HCT116 (cell line): ENCODE measurements around the gene AKAP14. TPM values are rescaled to one million over a fixed set of nuclear protein-coding genes. Genes with fewer than 3 reads are reported as not detected.

Experiments used
- ATAC-seq: fragments of 200-7000 bp; cut with Tn5 transposase; 2 replicates; pipeline ENCODE4 v1.9.1; 2020; ENCODE audit warnings: mild to moderate bottlenecking, moderate library complexity
- BruUV-seq: library from RNA; stranded (reverse); fragments of 400-500 nt; replicated peaks from 2 replicates; lab custom pipeline; 2021; lab: Mats Ljungman, UMichigan
- CTCF ChIA-PET: fragments of 300-600 bp; sonication (Branson Sonifier 250); formaldehyde crosslinking; loops from one replicate; lab custom pipeline; 2021; ENCODE audit warnings: antibody characterized with exemption; lab: Charles Lee
- POLR2A ChIA-PET: fragments of 300-600, 350-600 bp; sonication (Branson Sonifier 250); formaldehyde crosslinking; loops from one replicate; lab custom pipeline; 2021; ENCODE audit warnings: antibody characterized with exemption; lab: Charles Lee
- RAD21 ChIA-PET, 2 experiments: fragments of 300-600 bp; sonication (Branson Sonifier 250); formaldehyde crosslinking; loops; one replicate each; lab custom pipeline; 2023; ENCODE audit warnings: low total read pairs in 2 of 2; ENCODE audit not compliant: uncharacterized antibody in 2 of 2, unreplicated experiment in 2 of 2, low non-redundant PET in 1 of 2; lab: Charles Lee
- DNase-seq: peaks from one replicate; pipeline ENCODE4 v3.0.0-alpha.2; 2010; ENCODE audit warnings: low read depth, low spot score
- H2AFZ ChIP-seq: fragments of 200-600 bp; shearing (Covaris generic), sonication (generic); 2 replicates; pipeline ENCODE4 v1.6.1; 2017; ENCODE audit warnings: low read depth, mixed run types, mixed read lengths, antibody characterized with exemption, low read length; ENCODE audit not compliant: poor library complexity, severe bottlenecking
- H3K27ac ChIP-seq: 2 replicates; pipeline ENCODE4 v1.5.1; 2012; ENCODE audit warnings: low read depth, low read length
- H3K27me3 ChIP-seq: fragments of 200-600 bp; sonication (generic); 2 replicates; pipeline ENCODE4 v1.6.1; 2016; ENCODE audit warnings: mixed run types, low read length, mixed read lengths; ENCODE audit not compliant: insufficient read depth
- H3K36me3 ChIP-seq, 2 experiments: fragments of 200-500 bp in 1 of 2; fragments of 200-600 bp in 1 of 2; sonication (Bioruptor generic) in 1 of 2; sonication (generic) in 1 of 2; 2 replicates each; pipeline versions ENCODE4 v1.5.1 to v1.6.1; 2014 to 2016; ENCODE audit warnings: low read length in 2 of 2, inconsistent platforms in 1 of 2, mixed read lengths in 1 of 2, mixed run types in 1 of 2; ENCODE audit not compliant: insufficient read depth in 2 of 2, control insufficient read depth in 1 of 2
- H3K4me1 ChIP-seq, 2 experiments: fragments of 200-600 bp in 1 of 2; sonication (generic) in 1 of 2; 2 replicates each; pipeline versions ENCODE4 v1.5.1 to v1.6.1; 2012 to 2017; ENCODE audit warnings: low read length in 2 of 2, inconsistent platforms in 1 of 2, mild to moderate bottlenecking in 1 of 2, mixed read lengths in 1 of 2, mixed run types in 1 of 2, moderate library complexity in 1 of 2; ENCODE audit not compliant: insufficient read depth in 2 of 2, control insufficient read depth in 1 of 2
- H3K4me2 ChIP-seq: fragments of 200-600 bp; sonication (generic); 2 replicates; pipeline ENCODE4 v1.6.1; 2017; ENCODE audit warnings: mixed run types, low read length, mixed read lengths
- H3K4me3 ChIP-seq, 2 experiments: fragments of 200-600 bp in 1 of 2; sonication (generic) in 1 of 2; replicated peaks in 1 of 2; 2 replicates each; pipeline ENCODE4 v1.5.1; 2011 to 2016; ENCODE audit warnings: low read length in 2 of 2, control low read depth in 1 of 2, low read depth in 1 of 2, mild to moderate bottlenecking in 1 of 2, mixed read lengths in 1 of 2, mixed run types in 1 of 2
- H3K79me2 ChIP-seq: fragments of 200-600 bp; sonication (generic); 2 replicates; pipeline ENCODE4 v1.6.1; 2017; ENCODE audit warnings: mild to moderate bottlenecking, mixed run types, low read length, moderate library complexity, mixed read lengths; ENCODE audit not compliant: insufficient read depth
- H3K9ac ChIP-seq: fragments of 200-600 bp; sonication (generic); 2 replicates; pipeline ENCODE4 v1.6.1; 2016; ENCODE audit warnings: low read length, mixed read lengths
- H3K9me2 ChIP-seq: fragments of 200-600 bp; sonication (generic), shearing (Covaris generic); 2 replicates; pipeline ENCODE4 v1.6.1; 2017; ENCODE audit warnings: mixed run types, mild to moderate bottlenecking, moderate library complexity; ENCODE audit not compliant: insufficient read depth
- H3K9me3 ChIP-seq, 2 experiments: fragments of 200-500 bp in 1 of 2; fragments of 200-600 bp in 1 of 2; sonication (Bioruptor generic) in 1 of 2; sonication (generic) in 1 of 2; 2 replicates each; pipeline ENCODE4 v1.6.1; 2014 to 2017; ENCODE audit warnings: low read length in 2 of 2, mixed read lengths in 2 of 2, inconsistent platforms in 1 of 2, low read depth in 1 of 2, mild to moderate bottlenecking in 1 of 2, mixed run types in 1 of 2, moderate library complexity in 1 of 2; ENCODE audit not compliant: control insufficient read depth in 1 of 2, insufficient read depth in 1 of 2
- H4K20me1 ChIP-seq: fragments of 200-600 bp; sonication (generic), shearing (Covaris generic); 2 replicates; pipeline ENCODE4 v1.6.1; 2017; ENCODE audit warnings: mixed run types, mild to moderate bottlenecking, moderate library complexity; ENCODE audit not compliant: insufficient read depth
- CBX3 ChIP-seq: IDR thresholded peaks from 2 replicates; pipeline ENCODE4 v1.6.1; 2012; ENCODE audit warnings: low read depth
- CEBPB ChIP-seq: IDR thresholded peaks from 2 replicates; pipeline ENCODE4 v1.6.1; 2012; ENCODE audit warnings: low read depth
- EGR1 ChIP-seq: IDR thresholded peaks from 2 replicates; pipeline ENCODE4 v1.6.1; 2012; ENCODE audit warnings: low read depth
- EZH2phosphoT487 ChIP-seq: fragments of 200-600 bp; IDR thresholded peaks from 2 replicates; pipeline ENCODE4 v1.6.1; 2018; ENCODE audit warnings: antibody characterized with exemption, borderline replicate concordance
- FOSL1 ChIP-seq: IDR thresholded peaks from 2 replicates; pipeline ENCODE4 v1.6.1; 2012; ENCODE audit warnings: low read depth
- JUND ChIP-seq: IDR thresholded peaks from 2 replicates; pipeline ENCODE4 v1.6.1; 2012
- POLR2AphosphoS5 ChIP-seq: IDR thresholded peaks from 2 replicates; pipeline ENCODE4 v1.6.1; 2011; ENCODE audit warnings: mild to moderate bottlenecking, low read depth, low read length, moderate library complexity
- REST ChIP-seq: IDR thresholded peaks from 2 replicates; pipeline ENCODE4 v1.6.1; 2012; ENCODE audit warnings: low read depth
- SP1 ChIP-seq: IDR thresholded peaks from 2 replicates; pipeline ENCODE4 v1.6.1; 2012; ENCODE audit warnings: low read depth
- SRF ChIP-seq: IDR thresholded peaks from 2 replicates; pipeline ENCODE4 v1.6.1; 2012; ENCODE audit warnings: low read depth
- TCF7L2 ChIP-seq: IDR thresholded peaks from 2 replicates; pipeline ENCODE4 v1.7.0; 2011; ENCODE audit warnings: borderline replicate concordance, inconsistent platforms; ENCODE audit not compliant: insufficient read depth, insufficient read length; ENCODE audit errors: extremely low read depth
- YY1 ChIP-seq: IDR thresholded peaks from 2 replicates; pipeline ENCODE4 v1.6.1; 2011; ENCODE audit warnings: low read length, low read depth, moderate library complexity, mild to moderate bottlenecking; ENCODE audit not compliant: insufficient replicate concordance; ENCODE audit errors: extremely low read depth
- ZBTB33 ChIP-seq: IDR thresholded peaks from 2 replicates; pipeline ENCODE4 v1.6.1; 2011; ENCODE audit warnings: mild to moderate bottlenecking, low read length, moderate library complexity; ENCODE audit not compliant: insufficient replicate concordance; ENCODE audit errors: extremely low read depth
- ZFX ChIP-seq: fragments of 450-650 bp; IDR thresholded peaks from 2 replicates; pipeline ENCODE4 v1.6.1; 2017
- ZNF274 ChIP-seq: fragments of 200-500 bp; sonication (Bioruptor generic); IDR thresholded peaks from 2 replicates; pipeline ENCODE4 v1.6.1; 2014; ENCODE audit warnings: mild to moderate bottlenecking, low read depth, low read length, inconsistent platforms
- intact Hi-C: fragments of 100-400 bp; cut with micrococcal nuclease; formaldehyde crosslinking; loops from 2 replicates; pipeline ENCODE4 v1.10.0; 2022
- total RNA-seq: library from RNA; stranded (reverse); gene quantifications from one replicate; pipeline ENCODE4 v1.2.1, GENCODE V29; 2021; ENCODE audit not compliant: unreplicated experiment
- TF ChIP-seq, protein P1 (sequence below): IDR thresholded peaks from 2 replicates; pipeline ENCODE4 v1.6.1; 2012
- TF ChIP-seq, protein P2 (sequence below): IDR thresholded peaks from 2 replicates; pipeline ENCODE4 v1.6.1; 2012
- TF ChIP-seq, protein P3 (sequence below), 3 experiments: fragments of 200-600 bp in 1 of 3; sonication (generic) in 1 of 3; IDR thresholded peaks in 2 of 3; conservative IDR thresholded peaks in 1 of 3; 2 replicates each; pipeline ENCODE4 v1.5.1; 2012 to 2017; ENCODE audit warnings: low read depth in 2 of 3, low read length in 2 of 3, antibody characterized with exemption in 1 of 3, borderline replicate concordance in 1 of 3, control low read depth in 1 of 3, mild to moderate bottlenecking in 1 of 3, mixed read lengths in 1 of 3, mixed run types in 1 of 3, moderate library complexity in 1 of 3; ENCODE audit not compliant: insufficient read depth in 1 of 3

The AKAP14 gene
- total RNA-seq, 1 experiment from 2014 or later: not detected

- TSS peak; percentile 78 for BruUV-seq
- ATAC-seq: peak; percentile 98
- H3K79me2 ChIP-seq: peaks cover 45% of the 10 kb centered on the region
- ChIA-PET POLR2A (no interaction called here), RAD21 (no interaction called here), CTCF (interaction anchor here (1.3 kb wide), 1 partner anchor 16 kb away, joined by 4 read pairs; no protein-coding TSS in a partner anchor)
- peak within 1 kb of the TSS; percentile 74 to 80 for H3K4me3 ChIP-seq
- DNase-seq: peak; percentile 55
- H4K20me1 ChIP-seq: no peaks in the 10 kb centered on the region
- no peaks in the 10 kb centered on the region for H3K9me2 ChIP-seq
- intact Hi-C loops: no loop called here
- H3K27ac ChIP-seq: peak within 1 kb of the TSS; percentile 94
- H2AFZ ChIP-seq: no peak within 1 kb of the TSS
- H3K27me3 ChIP-seq: no peaks in the 10 kb centered on the region
- H3K4me2 ChIP-seq: peak within 1 kb of the TSS; percentile 73
- peaks cover 6 to 8% of the 10 kb centered on the region in 2 experiments; a peak in 2 of 4 replicates for H3K4me1 ChIP-seq
- H3K9ac ChIP-seq: peak within 1 kb of the TSS; percentile 91
- no peaks in the 10 kb centered on the region for H3K9me3 ChIP-seq
- H3K36me3 ChIP-seq: peaks cover 3 to 7% of the 10 kb centered on the region in 2 experiments; a peak in 1 of 4 replicates
- TF ChIP-seq CBX3: no peak; the same call in 1 of the 2 replicates
- TF ChIP-seq YY1: no peak
- TF ChIP-seq FOSL1: no peak
- no peak for TF ChIP-seq JUND
- no peak for TF ChIP-seq CEBPB
- peak; percentile 88 for TF ChIP-seq ZFX
- TF ChIP-seq SRF: no peak
- no peak for TF ChIP-seq TCF7L2
- no peak for TF ChIP-seq ZNF274
- no peak for TF ChIP-seq EGR1
- TF ChIP-seq EZH2phosphoT487: no peak
- TF ChIP-seq SP1: peak; percentile 39; the same call in 1 of the 2 replicates
- peak; percentile 81 for TF ChIP-seq POLR2AphosphoS5
- peak; percentile 48 for TF ChIP-seq ZBTB33
- TF ChIP-seq REST: no peak
- TF ChIP-seq, protein P1, sequence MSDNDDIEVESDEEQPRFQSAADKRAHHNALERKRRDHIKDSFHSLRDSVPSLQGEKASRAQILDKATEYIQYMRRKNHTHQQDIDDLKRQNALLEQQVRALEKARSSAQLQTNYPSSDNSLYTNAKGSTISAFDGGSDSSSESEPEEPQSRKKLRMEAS: peak; percentile 80
- TF ChIP-seq, protein P2, sequence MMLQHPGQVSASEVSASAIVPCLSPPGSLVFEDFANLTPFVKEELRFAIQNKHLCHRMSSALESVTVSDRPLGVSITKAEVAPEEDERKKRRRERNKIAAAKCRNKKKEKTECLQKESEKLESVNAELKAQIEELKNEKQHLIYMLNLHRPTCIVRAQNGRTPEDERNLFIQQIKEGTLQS: no peak
- TF ChIP-seq, protein P3, sequence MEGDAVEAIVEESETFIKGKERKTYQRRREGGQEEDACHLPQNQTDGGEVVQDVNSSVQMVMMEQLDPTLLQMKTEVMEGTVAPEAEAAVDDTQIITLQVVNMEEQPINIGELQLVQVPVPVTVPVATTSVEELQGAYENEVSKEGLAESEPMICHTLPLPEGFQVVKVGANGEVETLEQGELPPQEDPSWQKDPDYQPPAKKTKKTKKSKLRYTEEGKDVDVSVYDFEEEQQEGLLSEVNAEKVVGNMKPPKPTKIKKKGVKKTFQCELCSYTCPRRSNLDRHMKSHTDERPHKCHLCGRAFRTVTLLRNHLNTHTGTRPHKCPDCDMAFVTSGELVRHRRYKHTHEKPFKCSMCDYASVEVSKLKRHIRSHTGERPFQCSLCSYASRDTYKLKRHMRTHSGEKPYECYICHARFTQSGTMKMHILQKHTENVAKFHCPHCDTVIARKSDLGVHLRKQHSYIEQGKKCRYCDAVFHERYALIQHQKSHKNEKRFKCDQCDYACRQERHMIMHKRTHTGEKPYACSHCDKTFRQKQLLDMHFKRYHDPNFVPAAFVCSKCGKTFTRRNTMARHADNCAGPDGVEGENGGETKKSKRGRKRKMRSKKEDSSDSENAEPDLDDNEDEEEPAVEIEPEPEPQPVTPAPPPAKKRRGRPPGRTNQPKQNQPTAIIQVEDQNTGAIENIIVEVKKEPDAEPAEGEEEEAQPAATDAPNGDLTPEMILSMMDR (IDR thresholded peaks at IDR 0.05 in 2 of 3, conservative IDR thresholded peaks at IDR 0.05 in 1 of 3; ENCODE audit: borderline replicate concordance in 1 of 3, insufficient read depth in 1 of 3, low read depth in 2 of 3, low read length in 2 of 3): no peak
Observed at GRCh38 chrX:119871599-119872395, 23.9 kb upstream of the AKAP14 start, which contains the start of the genes NDUFA1 and RNF113A. Gene NDUFA1 (plus strand): TSS chrX:119871832. CDS start chrX:119871912, 80 bp downstream. Gene RNF113A (minus strand): TSS chrX:119871733. CDS start chrX:119871613, 120 bp downstream.
